Mucosa of rectum (tissue), 2 donors: ENCODE data around the gene SLC30A3.

ENCODE experiments used
- H3K27ac ChIP-seq, 2 donors: one replicate each; pipeline ENCODE4 v1.7.0; 2013; ENCODE audit warnings: inconsistent platforms in 2 of 2, low read depth in 2 of 2, low read length in 2 of 2
- H3K27me3 ChIP-seq, 2 donors: one replicate each; pipeline ENCODE4 v1.7.0; 2013; ENCODE audit warnings: low read length in 2 of 2; ENCODE audit not compliant: control insufficient read depth in 2 of 2, insufficient read depth in 2 of 2
- H3K36me3 ChIP-seq, 2 donors: one replicate each; pipeline ENCODE4 v1.7.0; 2013; ENCODE audit warnings: low read length in 2 of 2; ENCODE audit not compliant: control insufficient read depth in 2 of 2, insufficient read depth in 2 of 2
- H3K4me1 ChIP-seq, 2 donors: one replicate each; pipeline ENCODE4 v1.7.0; 2013; ENCODE audit warnings: low read length in 2 of 2, mild to moderate bottlenecking in 1 of 2; ENCODE audit not compliant: control insufficient read depth in 2 of 2, insufficient read depth in 2 of 2
- H3K4me3 ChIP-seq, 2 donors: one replicate each; pipeline ENCODE4 v1.7.0; 2013; ENCODE audit warnings: low read length in 2 of 2
- H3K9ac ChIP-seq, 2 donors: one replicate each; pipeline ENCODE4 v1.7.0; 2013; ENCODE audit warnings: low read length in 2 of 2, low read depth in 1 of 2, mild to moderate bottlenecking in 1 of 2
- H3K9me3 ChIP-seq, 2 donors: one replicate each; pipeline ENCODE4 v1.7.0; 2013; ENCODE audit warnings: low read length in 2 of 2; ENCODE audit not compliant: control insufficient read depth in 2 of 2
- donor health status: healthy.
- donor health status: Normal muscosa, but diverticular disease.

The SLC30A3 gene

DNA sequence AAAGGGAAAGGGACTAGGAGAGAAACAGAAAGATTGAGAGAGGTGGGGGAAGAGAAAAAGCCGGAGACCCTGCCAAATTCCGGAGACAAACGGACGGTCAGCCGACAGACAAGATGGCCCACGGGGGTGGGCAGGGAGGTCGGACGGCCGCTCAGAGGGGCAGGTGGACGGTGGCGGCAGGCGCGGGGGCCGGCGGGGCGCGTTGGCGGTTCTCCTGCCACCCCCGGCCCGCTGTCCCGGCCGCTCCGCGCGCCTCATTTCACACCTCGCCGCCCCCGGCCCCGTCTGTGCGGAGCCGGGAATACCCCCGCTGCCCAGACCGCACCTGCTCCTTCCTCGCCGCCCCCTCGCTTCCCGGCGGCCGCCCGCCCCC is 935 bp downstream of the SLC30A3 start:
- Histone ChIP-seq H3K36me3 (no peaks in the 10 kb centered on the region), H3K4me3 (no peak overlapping the region), H3K9ac (no peak overlapping the region), H3K27me3 (peaks cover 55 to 76% of the 10 kb centered on the region in 2 donors), H3K9me3 (no peaks in the 10 kb centered on the region), H3K4me1 (peaks cover 15 to 18% of the 10 kb centered on the region in 2 donors), H3K27ac (no peak overlapping the region)

DNA sequence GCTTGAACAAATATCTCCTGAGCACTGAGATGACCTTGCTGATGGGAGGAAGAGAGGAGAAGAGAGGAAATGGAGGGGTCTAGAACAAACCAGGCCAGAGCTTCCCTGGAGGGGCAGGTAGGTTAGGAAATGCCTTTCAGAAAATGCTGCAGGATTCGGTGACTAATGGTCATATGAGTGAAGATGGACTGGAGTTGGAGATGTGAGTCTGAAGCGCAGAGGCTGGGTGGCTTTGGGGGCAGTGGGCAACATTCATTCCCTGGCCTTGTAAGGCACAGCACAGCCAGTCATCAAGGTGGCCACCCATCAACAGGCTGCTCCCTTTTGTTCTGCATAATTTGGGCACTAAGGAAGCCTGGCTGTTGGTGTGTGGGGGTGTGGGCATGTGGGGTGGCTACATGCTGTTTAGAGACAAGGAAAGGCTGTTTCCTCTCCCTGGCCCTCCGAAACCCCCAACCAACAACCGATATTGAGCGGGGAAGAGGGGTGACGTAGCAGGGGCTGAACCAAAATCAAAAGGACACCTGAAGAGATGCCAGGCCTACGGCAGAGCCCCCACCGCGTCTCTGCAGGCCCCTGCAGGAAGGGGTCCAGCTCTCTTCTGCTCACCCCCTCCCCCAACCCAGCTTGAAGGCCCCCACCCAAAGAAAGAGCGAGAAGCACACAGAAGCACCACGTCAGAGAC is 1.5 kb downstream of the SLC30A3 start:
- no peak overlapping the region for H3K9ac ChIP-seq
- H3K4me3 ChIP-seq, result no peak overlapping the region
- peaks cover 58 to 78% of the 10 kb centered on the region in 2 donors for H3K27me3 ChIP-seq
- peaks cover 15 to 18% of the 10 kb centered on the region in 2 donors for H3K4me1 ChIP-seq
- no peak overlapping the region for H3K27ac ChIP-seq
- no peaks in the 10 kb centered on the region for H3K36me3 ChIP-seq
- H3K9me3 ChIP-seq, result no peaks in the 10 kb centered on the region

DNA sequence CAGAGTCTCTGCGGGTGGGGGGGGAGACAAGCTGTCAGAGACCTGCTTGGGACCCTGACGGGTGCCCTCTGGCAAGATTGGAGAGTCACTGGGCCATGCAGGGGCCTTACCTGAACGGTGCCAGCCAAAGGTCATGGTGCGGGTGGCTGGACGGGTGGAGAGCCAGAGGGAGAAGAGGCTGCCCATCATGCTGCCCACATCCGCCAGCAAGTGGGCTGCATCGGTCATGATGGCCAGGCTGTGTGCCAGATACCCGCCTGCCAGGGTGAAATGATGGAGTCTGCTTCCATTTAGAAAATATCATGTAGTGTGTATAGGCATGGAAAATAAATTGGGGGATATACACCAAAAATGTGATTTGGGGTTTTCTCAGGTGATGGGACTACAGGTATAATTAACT is 4.8 kb downstream of the SLC30A3 start:
- Histone ChIP-seq H3K4me3 (no peak overlapping the region), H3K4me1 (peaks cover 3 to 5% of the 10 kb centered on the region in 2 donors), H3K36me3 (no peaks in the 10 kb centered on the region), H3K27me3 (peaks cover 36 to 51% of the 10 kb centered on the region in 2 donors), H3K27ac (no peak overlapping the region), H3K9ac (no peak overlapping the region), H3K9me3 (no peaks in the 10 kb centered on the region)

DNA sequence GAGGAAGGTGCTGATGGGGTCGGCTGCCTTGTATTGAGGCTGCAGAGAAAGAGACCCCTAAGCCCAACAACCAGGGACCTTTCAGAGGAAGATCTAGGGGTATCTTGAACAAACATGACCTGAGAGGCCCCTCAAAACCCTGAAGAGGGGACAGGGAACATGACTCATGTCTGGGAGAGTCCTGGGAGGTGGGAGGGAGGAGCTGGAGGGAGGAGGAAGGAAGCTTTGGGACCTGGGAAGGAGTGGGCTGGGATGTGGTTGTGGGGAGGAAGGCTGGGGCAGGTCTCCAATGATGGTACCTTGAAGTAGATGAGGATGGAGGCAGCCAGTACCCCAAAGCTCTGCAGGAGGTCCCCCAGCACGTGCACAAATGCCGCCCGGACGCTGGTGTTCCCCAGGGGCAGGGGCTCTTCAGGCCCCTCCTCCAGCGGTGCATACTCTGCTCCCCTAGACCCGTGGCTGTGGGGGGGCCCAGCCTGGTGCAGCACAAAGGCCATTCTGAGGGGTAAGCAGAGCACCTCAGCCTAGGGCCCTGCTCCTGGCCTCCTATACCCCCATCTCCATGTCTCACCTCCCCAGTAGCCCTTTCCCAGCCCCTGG is 5.9 kb downstream of the SLC30A3 start:
- Histone ChIP-seq H3K4me1 (no peaks in the 10 kb centered on the region), H3K27me3 (peaks cover 32 to 44% of the 10 kb centered on the region in 2 donors), H3K9me3 (no peaks in the 10 kb centered on the region), H3K27ac (no peak overlapping the region), H3K4me3 (no peak overlapping the region), H3K9ac (no peak overlapping the region), H3K36me3 (no peaks in the 10 kb centered on the region)

DNA sequence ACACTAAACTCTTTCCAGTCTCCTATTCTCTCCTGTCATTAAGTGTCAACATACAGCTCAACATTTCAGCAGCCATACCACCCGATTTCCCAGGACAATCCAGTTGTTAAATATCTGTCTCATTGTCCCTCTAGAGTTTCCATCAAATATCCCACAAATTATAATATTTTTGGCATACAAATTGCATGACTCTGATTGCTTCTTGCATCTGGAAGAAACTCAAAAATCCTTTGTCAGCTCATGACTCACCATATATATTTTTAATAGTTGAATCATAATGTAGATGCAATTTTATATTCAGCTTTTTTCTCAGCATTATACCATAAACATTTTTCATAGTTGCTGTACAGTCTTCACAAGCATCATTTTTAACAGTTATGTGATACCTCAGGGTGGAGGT is 7.2 kb downstream of the SLC30A3 start:
- Histone ChIP-seq H3K4me1 (no peaks in the 10 kb centered on the region), H3K27me3 (peaks cover 27 to 37% of the 10 kb centered on the region in 2 donors), H3K9me3 (no peaks in the 10 kb centered on the region), H3K27ac (no peak overlapping the region), H3K9ac (no peak overlapping the region), H3K4me3 (no peak overlapping the region), H3K36me3 (no peaks in the 10 kb centered on the region)

DNA sequence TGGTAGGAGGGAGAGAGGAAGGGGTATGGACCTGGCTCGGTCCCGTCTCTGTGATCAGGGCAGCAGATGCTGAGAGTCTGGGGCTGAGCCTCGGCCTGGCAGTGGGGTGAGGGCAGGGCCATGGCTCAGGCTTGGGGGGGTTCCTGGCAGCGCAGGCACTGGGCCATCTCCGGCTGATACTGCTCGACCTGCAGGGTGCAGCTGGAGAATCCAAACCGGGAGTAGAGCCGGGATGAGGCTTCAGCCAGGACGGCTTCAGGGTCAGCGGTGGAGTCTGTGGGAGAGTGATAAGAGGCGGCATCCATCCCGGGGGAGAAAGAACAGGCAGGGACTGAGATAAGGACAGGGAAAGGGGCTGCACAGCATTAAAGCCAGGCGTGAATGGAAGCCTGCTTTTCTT is 7.7 kb downstream of the SLC30A3 start:
- Histone ChIP-seq H3K36me3 (no peaks in the 10 kb centered on the region), H3K27me3 (peaks cover 24 to 33% of the 10 kb centered on the region in 2 donors), H3K4me3 (no peak overlapping the region), H3K9me3 (no peaks in the 10 kb centered on the region), H3K4me1 (peaks cover 0 to 3% of the 10 kb centered on the region in 2 donors), H3K9ac (no peak overlapping the region), H3K27ac (no peak overlapping the region)

DNA sequence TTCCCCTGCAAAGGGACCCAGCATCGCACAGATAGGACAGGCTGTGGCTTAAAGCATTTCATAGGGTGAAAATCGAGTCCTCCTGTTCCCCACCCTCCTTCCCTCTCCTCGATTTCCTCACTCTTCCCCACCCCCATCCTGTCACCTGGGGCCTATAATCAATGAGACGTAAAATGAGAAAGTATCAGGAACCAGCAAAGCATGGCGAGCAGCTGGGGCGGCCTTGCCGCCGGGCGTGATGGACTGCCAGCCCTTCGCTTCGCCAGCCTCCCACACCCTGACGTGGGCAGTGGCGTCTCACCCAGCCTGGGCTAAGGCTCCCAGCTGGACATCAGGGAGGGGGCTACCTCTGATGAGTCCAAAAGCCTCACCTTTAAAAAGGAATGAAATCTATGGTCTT is 11.1 kb downstream of the SLC30A3 start:
- peaks cover 0 to 5% of the 10 kb centered on the region in 2 donors for H3K4me1 ChIP-seq
- no peaks in the 10 kb centered on the region for H3K36me3 ChIP-seq
- no peak overlapping the region for H3K27ac ChIP-seq
- H3K9ac ChIP-seq, result no peak overlapping the region
- no peaks in the 10 kb centered on the region for H3K9me3 ChIP-seq
- no peak overlapping the region for H3K4me3 ChIP-seq
- peaks cover 16 to 21% of the 10 kb centered on the region in 2 donors for H3K27me3 ChIP-seq

DNA sequence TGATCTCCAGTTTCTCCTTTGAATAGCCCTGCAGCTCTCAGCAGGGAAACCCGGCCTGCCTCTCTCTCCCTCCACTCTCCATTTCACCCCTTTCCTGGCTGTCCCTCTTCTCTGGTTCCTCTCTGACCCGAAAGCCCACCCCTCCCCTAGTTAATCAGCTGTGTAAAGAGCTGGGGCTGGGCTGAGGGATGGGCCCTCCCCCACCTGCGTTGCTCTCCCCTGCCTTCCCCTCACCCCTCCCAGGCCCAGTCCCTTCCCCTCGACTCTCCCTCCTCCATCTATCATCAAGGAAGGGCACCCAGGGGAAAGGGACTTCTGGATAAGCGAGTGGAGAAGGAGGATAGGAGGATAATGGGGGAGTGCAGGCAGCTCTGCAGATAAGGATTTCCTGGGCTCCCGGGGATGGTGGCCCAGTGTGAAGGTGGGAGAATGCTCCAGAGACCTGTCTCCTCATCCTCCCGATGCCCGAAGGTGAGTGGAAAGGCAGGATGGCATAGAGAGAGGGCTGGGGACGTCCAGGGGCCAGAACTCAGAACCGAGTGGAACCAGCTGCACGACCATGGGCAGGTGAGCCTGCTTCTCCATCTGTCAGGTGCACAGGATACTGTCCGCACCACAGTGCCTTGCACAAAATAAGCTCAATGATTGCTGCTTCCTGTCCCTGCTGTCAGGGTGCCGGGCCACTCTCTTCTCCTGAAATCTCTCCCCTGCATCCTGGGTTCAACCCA is 12.0 kb downstream of the SLC30A3 start:
- H3K27me3 ChIP-seq, result peaks cover 14 to 16% of the 10 kb centered on the region in 2 donors
- no peaks in the 10 kb centered on the region for H3K36me3 ChIP-seq
- no peaks in the 10 kb centered on the region for H3K9me3 ChIP-seq
- no peak overlapping the region for H3K9ac ChIP-seq
- peaks cover 0 to 5% of the 10 kb centered on the region in 2 donors for H3K4me1 ChIP-seq
- no peak overlapping the region for H3K4me3 ChIP-seq
- no peak overlapping the region for H3K27ac ChIP-seq

DNA sequence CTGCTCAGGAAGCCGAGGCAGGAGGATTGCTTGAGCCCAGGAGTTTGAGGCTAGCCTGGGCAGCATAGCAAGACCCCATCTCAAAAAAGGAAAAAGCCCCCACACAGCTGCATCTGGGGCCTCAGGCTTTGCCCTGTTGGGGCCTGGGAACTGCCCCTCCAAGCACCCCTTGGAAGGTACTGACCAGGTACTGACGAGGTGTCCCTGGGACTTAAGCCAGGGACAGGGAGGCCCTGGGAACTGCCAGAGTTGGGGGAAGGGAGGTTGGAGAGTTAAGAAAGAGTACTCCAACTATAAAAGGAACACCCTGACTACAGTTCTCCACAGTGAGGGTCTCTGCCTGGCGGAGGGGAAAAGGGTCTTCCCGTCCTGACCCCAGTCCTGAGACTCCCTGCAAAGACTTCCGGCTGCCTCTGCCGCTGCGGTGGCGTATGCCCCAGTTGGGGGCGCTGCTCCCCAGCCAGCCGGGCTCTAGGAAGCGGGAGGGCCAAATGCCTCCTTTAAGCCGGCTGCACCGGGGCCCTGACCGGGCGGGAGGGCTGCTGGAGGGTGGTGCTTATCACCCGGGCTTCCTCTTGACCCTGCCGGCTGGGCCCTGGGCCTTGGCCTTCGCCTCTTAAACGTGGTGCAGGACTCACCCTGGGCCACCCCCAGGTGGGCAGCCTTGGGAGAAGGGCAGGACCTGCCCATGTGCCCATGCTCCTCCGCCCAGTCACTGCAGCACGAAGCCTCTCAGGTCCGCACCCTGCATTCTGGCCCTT is 12.8 kb downstream of the SLC30A3 start:
- Histone ChIP-seq H3K9me3 (no peaks in the 10 kb centered on the region), H3K4me3 (no peak overlapping the region), H3K36me3 (no peaks in the 10 kb centered on the region), H3K27ac (no peak overlapping the region), H3K9ac (no peak overlapping the region), H3K4me1 (peaks cover 0 to 5% of the 10 kb centered on the region in 2 donors), H3K27me3 (peaks cover 14 to 16% of the 10 kb centered on the region in 2 donors)
